Measurements from ENCODE around the gene CTDSP2.

DNA sequence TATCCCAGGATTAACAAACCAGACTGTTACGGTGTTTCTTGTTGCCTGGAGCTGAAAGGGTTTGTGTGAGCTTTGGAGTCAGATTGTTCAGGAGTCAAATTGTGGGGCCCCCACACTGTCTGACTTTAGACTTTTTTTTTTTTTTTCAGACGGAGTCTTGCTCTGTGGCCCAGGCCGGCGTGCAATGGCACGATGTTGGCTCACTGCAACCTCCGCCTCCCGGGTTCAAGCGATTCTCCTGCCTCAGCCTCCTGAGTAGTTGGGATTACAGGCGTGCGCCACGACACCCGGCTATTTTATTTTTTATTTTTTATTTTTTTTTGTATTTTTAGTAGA, 63.1 kb downstream of the CTDSP2 start:
- TF ChIP-seq, protein P1, sequence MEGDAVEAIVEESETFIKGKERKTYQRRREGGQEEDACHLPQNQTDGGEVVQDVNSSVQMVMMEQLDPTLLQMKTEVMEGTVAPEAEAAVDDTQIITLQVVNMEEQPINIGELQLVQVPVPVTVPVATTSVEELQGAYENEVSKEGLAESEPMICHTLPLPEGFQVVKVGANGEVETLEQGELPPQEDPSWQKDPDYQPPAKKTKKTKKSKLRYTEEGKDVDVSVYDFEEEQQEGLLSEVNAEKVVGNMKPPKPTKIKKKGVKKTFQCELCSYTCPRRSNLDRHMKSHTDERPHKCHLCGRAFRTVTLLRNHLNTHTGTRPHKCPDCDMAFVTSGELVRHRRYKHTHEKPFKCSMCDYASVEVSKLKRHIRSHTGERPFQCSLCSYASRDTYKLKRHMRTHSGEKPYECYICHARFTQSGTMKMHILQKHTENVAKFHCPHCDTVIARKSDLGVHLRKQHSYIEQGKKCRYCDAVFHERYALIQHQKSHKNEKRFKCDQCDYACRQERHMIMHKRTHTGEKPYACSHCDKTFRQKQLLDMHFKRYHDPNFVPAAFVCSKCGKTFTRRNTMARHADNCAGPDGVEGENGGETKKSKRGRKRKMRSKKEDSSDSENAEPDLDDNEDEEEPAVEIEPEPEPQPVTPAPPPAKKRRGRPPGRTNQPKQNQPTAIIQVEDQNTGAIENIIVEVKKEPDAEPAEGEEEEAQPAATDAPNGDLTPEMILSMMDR (IDR thresholded peaks at IDR 0.05 in 2 of 3, conservative IDR thresholded peaks at IDR 0.05 in 1 of 3; ENCODE audit: borderline replicate concordance in 1 of 3, insufficient read depth in 1 of 3, low read depth in 2 of 3, low read length in 2 of 3): no peak
- TF ChIP-seq POLR2AphosphoS5 (IDR thresholded peaks at IDR 0.05; ENCODE audit: low read depth, low read length): no peak
- no peak for TF ChIP-seq EZH2 (IDR thresholded peaks at IDR 0.05)
- TF ChIP-seq, protein P2, sequence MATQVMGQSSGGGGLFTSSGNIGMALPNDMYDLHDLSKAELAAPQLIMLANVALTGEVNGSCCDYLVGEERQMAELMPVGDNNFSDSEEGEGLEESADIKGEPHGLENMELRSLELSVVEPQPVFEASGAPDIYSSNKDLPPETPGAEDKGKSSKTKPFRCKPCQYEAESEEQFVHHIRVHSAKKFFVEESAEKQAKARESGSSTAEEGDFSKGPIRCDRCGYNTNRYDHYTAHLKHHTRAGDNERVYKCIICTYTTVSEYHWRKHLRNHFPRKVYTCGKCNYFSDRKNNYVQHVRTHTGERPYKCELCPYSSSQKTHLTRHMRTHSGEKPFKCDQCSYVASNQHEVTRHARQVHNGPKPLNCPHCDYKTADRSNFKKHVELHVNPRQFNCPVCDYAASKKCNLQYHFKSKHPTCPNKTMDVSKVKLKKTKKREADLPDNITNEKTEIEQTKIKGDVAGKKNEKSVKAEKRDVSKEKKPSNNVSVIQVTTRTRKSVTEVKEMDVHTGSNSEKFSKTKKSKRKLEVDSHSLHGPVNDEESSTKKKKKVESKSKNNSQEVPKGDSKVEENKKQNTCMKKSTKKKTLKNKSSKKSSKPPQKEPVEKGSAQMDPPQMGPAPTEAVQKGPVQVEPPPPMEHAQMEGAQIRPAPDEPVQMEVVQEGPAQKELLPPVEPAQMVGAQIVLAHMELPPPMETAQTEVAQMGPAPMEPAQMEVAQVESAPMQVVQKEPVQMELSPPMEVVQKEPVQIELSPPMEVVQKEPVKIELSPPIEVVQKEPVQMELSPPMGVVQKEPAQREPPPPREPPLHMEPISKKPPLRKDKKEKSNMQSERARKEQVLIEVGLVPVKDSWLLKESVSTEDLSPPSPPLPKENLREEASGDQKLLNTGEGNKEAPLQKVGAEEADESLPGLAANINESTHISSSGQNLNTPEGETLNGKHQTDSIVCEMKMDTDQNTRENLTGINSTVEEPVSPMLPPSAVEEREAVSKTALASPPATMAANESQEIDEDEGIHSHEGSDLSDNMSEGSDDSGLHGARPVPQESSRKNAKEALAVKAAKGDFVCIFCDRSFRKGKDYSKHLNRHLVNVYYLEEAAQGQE (IDR thresholded peaks at IDR 0.05; ENCODE audit: low read depth): no peak
- no peak for TF ChIP-seq TCF7L2 (IDR thresholded peaks at IDR 0.05; ENCODE audit: borderline replicate concordance, extremely low read depth, insufficient read depth, insufficient read length)
- no peak for TF ChIP-seq POLR2A (IDR thresholded peaks at IDR 0.05; ENCODE audit: borderline replicate concordance, extremely low read depth, insufficient read depth, insufficient read length)
- no peak for TF ChIP-seq SP1 (IDR thresholded peaks at IDR 0.05; ENCODE audit: low read depth)
- TF ChIP-seq EGR1 (IDR thresholded peaks at IDR 0.05; ENCODE audit: low read depth): no peak

Data from HCT116 (cell line).